ENCODE measurements around the gene PDXDC1. TPM values are rescaled to one million over a fixed set of nuclear protein-coding genes. Genes with fewer than 3 reads are reported as not detected.
A peak's percentile ranks its signal among the peaks of the same experiment; 100 is the strongest.
"Not testable (repeated sequence)": the region's sequence is repeated elsewhere in the genome, so short reads cannot be mapped to it uniquely, and the experiment has no call there.

The PDXDC1 gene
- total and polyA plus RNA-seq, 2 donors from 2014 or later = 56.5 to 113 TPM

DNA sequence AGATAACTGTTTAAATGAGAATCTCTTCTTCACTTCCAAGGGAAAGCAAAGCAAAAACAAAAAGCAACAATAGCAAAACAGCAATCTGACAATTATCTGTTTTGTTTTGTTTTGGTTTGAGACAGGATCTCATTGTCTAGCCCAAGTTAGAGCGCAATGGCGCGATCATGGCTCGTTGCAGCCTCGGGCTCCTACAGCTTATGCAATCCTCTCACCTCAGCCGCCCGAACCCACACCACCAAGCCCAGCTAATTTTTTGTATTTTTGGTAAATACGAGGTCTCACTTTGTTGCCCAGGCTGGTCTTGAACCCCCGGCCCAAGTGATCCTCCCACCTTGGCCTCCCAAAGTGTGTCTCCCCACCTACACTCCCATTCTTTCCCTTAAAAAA is 121.8 kb downstream of the PDXDC1 start:
- H3K9ac ChIP-seq (ENCODE audit: low read length in 3 of 3); FAIRE-seq; H3K4me3 ChIP-seq (ENCODE audit: low read length in 3 of 3); intact Hi-C loops (cut with DNase I); H3K27me3 ChIP-seq (ENCODE audit: control insufficient read depth, insufficient read depth, low read length); DNase-seq; H3K4me1 ChIP-seq (ENCODE audit: control insufficient read depth in 2 of 3, insufficient read depth in 2 of 3, low read depth in 1 of 3, low read length in 3 of 3); H3K36me3 ChIP-seq (ENCODE audit: control insufficient read depth in 2 of 3, insufficient read depth in 3 of 3, low read length in 3 of 3); H3K9me3 ChIP-seq (ENCODE audit: control insufficient read depth in 2 of 3, insufficient read depth in 1 of 3, low read length in 3 of 3); H3K27ac ChIP-seq (ENCODE audit: low read depth in 2 of 2, low read length in 2 of 2): not testable (repeated sequence)

GRCh38 chr16:15099366-15099909 is 124.6 kb downstream of the PDXDC1 start:
- H3K4me1 ChIP-seq (ENCODE audit: control insufficient read depth in 2 of 3, insufficient read depth in 2 of 3, low read depth in 1 of 3, low read length in 3 of 3); H3K36me3 ChIP-seq (ENCODE audit: control insufficient read depth in 2 of 3, insufficient read depth in 3 of 3, low read length in 3 of 3); H3K27ac ChIP-seq (ENCODE audit: low read depth in 2 of 2, low read length in 2 of 2); H3K4me3 ChIP-seq (ENCODE audit: low read length in 3 of 3); H3K9ac ChIP-seq (ENCODE audit: low read length in 3 of 3); H3K27me3 ChIP-seq (ENCODE audit: control insufficient read depth, insufficient read depth, low read length); intact Hi-C loops (cut with DNase I); DNase-seq; FAIRE-seq; H3K9me3 ChIP-seq (ENCODE audit: control insufficient read depth in 2 of 3, insufficient read depth in 1 of 3, low read length in 3 of 3): not testable (repeated sequence)

- H3K27ac ChIP-seq (ENCODE audit: low read depth in 2 of 2, low read length in 2 of 2); H3K27me3 ChIP-seq (ENCODE audit: control insufficient read depth, insufficient read depth, low read length); H3K4me3 ChIP-seq (ENCODE audit: low read length in 3 of 3); DNase-seq; FAIRE-seq; H3K4me1 ChIP-seq (ENCODE audit: control insufficient read depth in 2 of 3, insufficient read depth in 2 of 3, low read depth in 1 of 3, low read length in 3 of 3); intact Hi-C loops (cut with DNase I); H3K9ac ChIP-seq (ENCODE audit: low read length in 3 of 3); H3K36me3 ChIP-seq (ENCODE audit: control insufficient read depth in 2 of 3, insufficient read depth in 3 of 3, low read length in 3 of 3); H3K9me3 ChIP-seq (ENCODE audit: control insufficient read depth in 2 of 3, insufficient read depth in 1 of 3, low read length in 3 of 3): not testable (repeated sequence)
Measured at GRCh38 chr16:15100372-15100987, 125.7 kb downstream of the PDXDC1 start.

- H3K27ac ChIP-seq (ENCODE audit: low read depth in 2 of 2, low read length in 2 of 2); H3K4me3 ChIP-seq (ENCODE audit: low read length in 3 of 3); H3K27me3 ChIP-seq (ENCODE audit: control insufficient read depth, insufficient read depth, low read length); intact Hi-C loops (cut with DNase I); FAIRE-seq; H3K9ac ChIP-seq (ENCODE audit: low read length in 3 of 3); H3K9me3 ChIP-seq (ENCODE audit: control insufficient read depth in 2 of 3, insufficient read depth in 1 of 3, low read length in 3 of 3); H3K4me1 ChIP-seq (ENCODE audit: control insufficient read depth in 2 of 3, insufficient read depth in 2 of 3, low read depth in 1 of 3, low read length in 3 of 3); H3K36me3 ChIP-seq (ENCODE audit: control insufficient read depth in 2 of 3, insufficient read depth in 3 of 3, low read length in 3 of 3): not testable (repeated sequence)
- DNase-seq = peak in 2 of 5 donors; percentile 14 to 45
Measured at GRCh38 chr16:15127641-15128425, 153.0 kb downstream of the PDXDC1 start.

- FAIRE-seq; intact Hi-C loops (cut with DNase I); H3K36me3 ChIP-seq (ENCODE audit: control insufficient read depth in 2 of 3, insufficient read depth in 3 of 3, low read length in 3 of 3); H3K4me3 ChIP-seq (ENCODE audit: low read length in 3 of 3); H3K9me3 ChIP-seq (ENCODE audit: control insufficient read depth in 2 of 3, insufficient read depth in 1 of 3, low read length in 3 of 3); H3K9ac ChIP-seq (ENCODE audit: low read length in 3 of 3); H3K27me3 ChIP-seq (ENCODE audit: control insufficient read depth, insufficient read depth, low read length); H3K27ac ChIP-seq (ENCODE audit: low read depth in 2 of 2, low read length in 2 of 2); H3K4me1 ChIP-seq (ENCODE audit: control insufficient read depth in 2 of 3, insufficient read depth in 2 of 3, low read depth in 1 of 3, low read length in 3 of 3): not testable (repeated sequence)
- DNase-seq = peak in 2 of 5 donors; percentile 14 to 62
Measured at GRCh38 chr16:15130256-15130932, 155.6 kb downstream of the PDXDC1 start.

DNA sequence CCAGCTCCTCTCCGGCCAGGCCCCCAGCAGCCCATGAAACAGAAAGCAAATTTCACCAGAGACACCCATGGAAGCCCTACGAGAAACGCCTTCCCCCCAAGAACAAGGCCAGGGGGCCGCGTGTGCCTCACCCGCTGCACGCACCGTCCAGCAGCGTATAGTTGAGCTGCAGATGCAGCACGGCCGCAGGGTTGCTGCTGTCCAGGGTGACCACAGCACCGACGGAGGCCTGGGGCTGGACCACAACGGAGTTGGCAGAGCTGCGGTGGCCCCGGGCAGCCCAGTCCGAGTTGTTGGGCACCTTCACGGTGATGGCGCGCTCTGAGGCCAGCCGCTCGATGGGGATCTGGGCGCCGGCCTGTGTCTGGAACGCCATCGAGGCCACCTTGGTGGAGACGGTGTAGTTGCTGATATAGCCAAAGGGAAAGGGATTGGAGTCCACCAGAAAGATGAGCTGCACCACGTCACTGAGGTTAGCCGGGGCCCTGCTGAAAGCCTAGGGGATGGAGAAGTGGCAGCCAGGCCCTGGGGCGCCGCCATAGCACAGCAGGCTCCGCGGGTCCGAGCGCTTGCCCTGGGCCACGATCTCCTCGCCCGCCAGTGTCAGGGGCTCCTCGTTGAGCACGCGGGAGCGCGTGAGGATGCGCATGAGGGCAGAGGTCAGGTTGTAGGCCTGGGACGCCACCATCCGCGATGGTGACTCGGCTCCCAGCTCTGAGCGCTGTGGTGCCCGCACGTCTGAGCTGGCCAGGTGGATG is 156.3 kb downstream of the PDXDC1 start:
- intact Hi-C loops (cut with DNase I); H3K27me3 ChIP-seq (ENCODE audit: control insufficient read depth, insufficient read depth, low read length); H3K4me3 ChIP-seq (ENCODE audit: low read length in 3 of 3); H3K9me3 ChIP-seq (ENCODE audit: control insufficient read depth in 2 of 3, insufficient read depth in 1 of 3, low read length in 3 of 3); H3K27ac ChIP-seq (ENCODE audit: low read depth in 2 of 2, low read length in 2 of 2); FAIRE-seq; H3K36me3 ChIP-seq (ENCODE audit: control insufficient read depth in 2 of 3, insufficient read depth in 3 of 3, low read length in 3 of 3); H3K9ac ChIP-seq (ENCODE audit: low read length in 3 of 3); H3K4me1 ChIP-seq (ENCODE audit: control insufficient read depth in 2 of 3, insufficient read depth in 2 of 3, low read depth in 1 of 3, low read length in 3 of 3): not testable (repeated sequence)
- peak in 2 of 5 donors; percentile 0 to 39 for DNase-seq

GRCh38 chr16:15132719-15133428 is 158.0 kb downstream of the PDXDC1 start:
- H3K9ac ChIP-seq (ENCODE audit: low read length in 3 of 3); H3K36me3 ChIP-seq (ENCODE audit: control insufficient read depth in 2 of 3, insufficient read depth in 3 of 3, low read length in 3 of 3); H3K4me1 ChIP-seq (ENCODE audit: control insufficient read depth in 2 of 3, insufficient read depth in 2 of 3, low read depth in 1 of 3, low read length in 3 of 3); H3K27ac ChIP-seq (ENCODE audit: low read depth in 2 of 2, low read length in 2 of 2); H3K27me3 ChIP-seq (ENCODE audit: control insufficient read depth, insufficient read depth, low read length); H3K9me3 ChIP-seq (ENCODE audit: control insufficient read depth in 2 of 3, insufficient read depth in 1 of 3, low read length in 3 of 3); H3K4me3 ChIP-seq (ENCODE audit: low read length in 3 of 3); intact Hi-C loops (cut with DNase I); FAIRE-seq: not testable (repeated sequence)
- peak in 1 of 5 donors; percentile 41 for DNase-seq

All from kidney (tissue), 11 donors.